ENCODE measurements around the gene MAT2B.

The MAT2B gene

DNA sequence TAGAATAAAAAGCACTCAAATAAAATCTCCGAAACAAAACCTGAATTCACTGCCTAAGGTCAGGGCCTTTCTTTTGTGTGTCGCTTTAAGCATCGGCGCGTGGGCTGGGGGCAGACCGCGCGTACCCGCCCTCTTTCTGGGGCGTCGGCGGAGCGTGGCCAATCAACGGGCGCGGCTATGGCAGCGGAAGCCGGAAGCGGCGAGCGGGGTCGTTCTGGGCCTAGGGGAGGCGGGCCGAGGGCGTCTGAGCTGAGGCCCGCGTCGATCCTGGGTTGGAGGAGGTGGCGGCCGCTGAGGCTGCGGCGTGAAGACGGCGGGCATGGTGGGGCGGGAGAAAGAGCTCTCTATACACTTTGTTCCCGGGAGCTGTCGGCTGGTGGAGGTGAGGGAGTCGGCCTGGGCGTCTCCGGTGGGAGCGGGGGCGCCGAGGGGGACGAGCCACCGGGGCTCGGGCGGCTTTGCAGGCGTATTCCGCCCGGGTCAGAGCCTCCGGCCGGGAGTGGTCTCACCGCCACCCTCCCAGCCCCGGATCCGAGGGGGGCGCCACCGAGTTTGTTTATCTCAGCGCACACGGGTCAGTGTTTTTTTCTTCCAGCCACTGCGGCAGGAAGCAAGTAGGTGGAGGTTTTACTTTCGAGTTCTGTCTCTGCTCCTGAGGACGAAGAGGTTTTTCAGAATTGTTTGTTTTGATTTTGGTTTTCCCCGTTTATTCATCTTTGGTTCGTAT is at the start of gene MAT2B:
TSS of gene MAT2B (plus strand) at position 252 of the 727 bp plus-strand sequence. CDS start at position 320, 68 bp downstream.
- peak; percentile 93 for FAIRE-seq

DNA sequence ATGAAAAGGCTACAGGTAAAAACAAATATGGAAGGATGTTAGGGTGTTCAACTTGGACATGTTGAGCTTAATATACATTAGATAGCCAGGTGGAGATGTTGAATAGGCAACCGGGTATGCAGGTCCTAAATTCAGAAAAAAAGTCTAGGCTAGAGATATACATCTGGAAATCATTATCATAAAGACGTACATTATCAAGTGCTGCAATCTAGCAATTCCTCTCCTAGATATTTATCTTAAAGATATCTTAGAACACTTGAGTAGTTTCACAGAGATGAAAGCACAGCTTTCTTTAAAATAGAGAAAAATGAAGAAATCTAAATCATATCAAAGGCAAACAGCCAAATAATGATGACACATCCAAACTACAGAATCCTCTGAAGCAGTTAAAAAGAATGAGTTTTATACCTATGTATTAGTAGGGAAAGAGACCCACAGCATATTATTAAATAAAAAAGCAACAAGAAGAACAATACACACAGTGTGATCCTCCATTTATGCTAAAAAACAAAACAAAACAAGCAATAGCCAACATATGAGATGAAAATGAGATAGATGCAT is 49.3 kb upstream of the MAT2B start:
- FAIRE-seq, result no peak

DNA sequence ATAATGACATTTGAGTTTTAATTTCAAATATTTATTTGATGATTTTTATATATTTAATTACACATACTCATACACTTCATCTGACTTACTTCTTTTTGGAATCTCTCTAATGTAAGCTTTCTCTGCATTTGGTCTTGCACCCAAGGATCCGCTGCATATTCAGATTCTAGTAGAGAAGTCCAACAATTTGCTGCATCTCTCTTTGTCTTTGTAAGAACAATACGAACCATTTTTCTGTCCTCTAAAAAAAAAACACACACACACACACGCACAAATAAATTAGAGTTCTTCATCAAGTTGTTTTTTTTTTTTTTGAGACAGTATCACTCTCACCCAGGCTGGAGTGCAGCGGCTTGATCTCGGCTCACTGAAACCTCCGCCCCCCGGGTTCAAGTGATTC is 48.6 kb upstream of the MAT2B start:
- no peak for FAIRE-seq

- FAIRE-seq, result no peak
Measured at GRCh38 chr5:163458778-163459385, 46.5 kb upstream of the MAT2B start.

GRCh38 chr5:163459462-163459818 is 46.0 kb upstream of the MAT2B start:
- no peak for FAIRE-seq

DNA sequence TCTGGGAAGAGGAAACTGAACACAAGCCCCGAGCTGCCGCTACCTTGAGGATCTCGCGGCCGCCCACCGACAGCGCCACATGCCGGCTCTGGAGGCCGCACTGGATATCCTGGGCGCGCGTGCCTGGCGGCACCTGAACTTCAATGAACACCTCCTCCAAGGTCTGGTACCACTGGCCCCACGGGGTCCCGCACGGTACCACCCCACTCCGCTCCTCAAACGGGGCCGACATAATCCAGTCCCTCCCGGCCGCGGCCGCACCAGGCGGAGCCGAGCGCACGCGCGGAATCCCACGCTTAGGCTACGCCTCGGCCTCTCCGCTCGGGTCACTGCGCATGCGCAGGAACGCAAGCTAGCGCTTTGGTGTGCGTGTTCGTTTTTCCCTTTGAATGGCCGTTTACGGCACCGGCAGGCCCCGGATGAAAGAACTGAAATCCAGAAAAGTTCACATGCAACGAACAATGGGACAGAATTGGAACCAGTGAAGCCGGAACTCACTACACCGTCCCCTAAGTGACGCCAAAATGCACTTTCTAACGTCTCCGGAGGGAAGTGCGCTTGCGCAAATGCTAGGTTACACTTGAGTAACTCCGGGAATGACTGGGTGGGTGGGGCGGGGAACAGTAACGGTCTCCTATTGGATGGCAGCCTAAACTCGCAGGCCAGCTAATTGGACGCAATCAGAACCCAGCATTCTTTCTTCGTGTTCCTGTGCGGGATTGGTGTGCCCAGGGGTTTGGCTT is 45.4 kb upstream of the MAT2B start, which contains the start of gene NUDCD2:
TSS of gene NUDCD2 (minus strand) at position 284 of the 743 bp plus-strand sequence. CDS start at position 232, 52 bp downstream.
- peak; percentile 86 for FAIRE-seq

DNA sequence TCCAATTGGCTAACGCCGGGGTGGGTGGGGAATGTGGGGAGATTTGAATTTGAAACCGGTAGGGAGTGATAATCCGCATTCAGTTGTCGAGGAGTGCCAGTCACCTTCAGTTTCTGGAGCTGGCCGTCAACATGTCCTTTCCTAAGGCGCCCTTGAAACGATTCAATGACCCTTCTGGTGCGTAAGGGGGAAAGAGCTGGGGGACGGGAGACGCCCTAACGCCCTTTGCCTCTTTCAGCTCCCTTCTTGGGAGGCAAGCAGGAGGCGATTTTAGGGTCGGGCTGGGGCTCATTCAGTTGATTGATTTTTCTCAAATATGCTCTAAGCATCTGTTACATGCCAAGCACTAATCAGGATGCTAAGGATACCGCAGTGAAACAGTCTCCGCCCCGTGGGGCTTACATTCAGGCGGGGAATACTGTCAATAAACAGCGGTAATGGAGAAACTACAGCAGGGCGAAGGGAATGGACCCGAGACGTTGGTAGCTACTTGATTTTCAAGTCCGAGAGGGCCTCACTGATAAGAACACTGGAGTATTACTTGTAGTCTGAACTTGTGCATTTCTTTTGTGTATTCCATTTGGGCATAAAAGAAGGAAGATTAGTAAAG is 44.8 kb upstream of the MAT2B start, which contains the start of gene HMMR:
TSS of gene HMMR (plus strand) at position 71 of the 610 bp plus-strand sequence. CDS start at position 132, 61 bp downstream.
- FAIRE-seq, result no peak

GRCh38 chr5:163463063-163463435 is 42.4 kb upstream of the MAT2B start:
- FAIRE-seq, result no peak

DNA sequence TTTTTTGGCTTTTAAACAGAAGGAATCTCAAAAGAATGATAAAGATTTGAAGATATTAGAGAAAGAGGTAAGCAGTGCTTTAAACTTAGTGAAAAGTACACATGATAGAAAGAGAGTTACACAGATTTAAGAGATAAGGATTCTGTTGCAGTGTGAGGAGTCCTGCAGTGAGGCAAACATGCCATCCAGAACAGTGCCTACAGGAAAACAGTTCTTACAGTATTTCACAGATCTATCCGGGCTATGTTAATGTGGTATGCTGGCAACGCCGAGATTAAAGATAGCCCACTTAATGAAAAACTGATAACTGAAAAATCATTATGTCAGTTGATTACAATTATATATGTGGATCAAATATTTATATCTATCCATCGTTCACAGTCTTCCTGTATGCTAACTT is 37.7 kb upstream of the MAT2B start:
- FAIRE-seq, result no peak

DNA sequence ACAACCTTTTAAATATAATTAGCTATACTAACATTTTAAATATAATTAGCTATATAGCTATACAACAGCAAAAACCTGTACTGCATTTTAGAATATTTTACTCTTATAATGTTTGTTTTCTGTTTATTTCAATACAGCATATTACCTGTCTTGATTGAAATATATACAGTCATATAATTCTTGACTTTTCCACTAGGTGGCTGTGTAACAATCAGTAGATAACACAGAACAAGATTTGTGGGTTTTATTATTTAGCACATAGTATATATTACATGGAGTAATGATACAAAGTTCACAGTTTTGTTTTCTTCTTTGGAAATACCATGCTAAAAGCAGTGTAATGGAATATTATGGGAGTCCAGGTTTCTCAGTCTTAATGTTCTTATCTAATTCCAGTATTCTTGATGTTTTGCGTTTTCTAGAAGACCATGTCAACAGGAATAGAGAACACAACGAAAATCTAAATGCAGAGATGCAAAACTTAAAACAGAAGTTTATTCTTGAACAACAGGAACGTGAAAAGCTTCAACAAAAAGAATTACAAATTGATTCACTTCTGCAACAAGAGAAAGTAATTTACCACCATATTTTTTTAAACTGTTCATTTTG is 31.7 kb upstream of the MAT2B start:
- peak; percentile 90 for FAIRE-seq

GRCh38 chr5:163475411-163475810 is 30.0 kb upstream of the MAT2B start:
- no peak for FAIRE-seq

DNA sequence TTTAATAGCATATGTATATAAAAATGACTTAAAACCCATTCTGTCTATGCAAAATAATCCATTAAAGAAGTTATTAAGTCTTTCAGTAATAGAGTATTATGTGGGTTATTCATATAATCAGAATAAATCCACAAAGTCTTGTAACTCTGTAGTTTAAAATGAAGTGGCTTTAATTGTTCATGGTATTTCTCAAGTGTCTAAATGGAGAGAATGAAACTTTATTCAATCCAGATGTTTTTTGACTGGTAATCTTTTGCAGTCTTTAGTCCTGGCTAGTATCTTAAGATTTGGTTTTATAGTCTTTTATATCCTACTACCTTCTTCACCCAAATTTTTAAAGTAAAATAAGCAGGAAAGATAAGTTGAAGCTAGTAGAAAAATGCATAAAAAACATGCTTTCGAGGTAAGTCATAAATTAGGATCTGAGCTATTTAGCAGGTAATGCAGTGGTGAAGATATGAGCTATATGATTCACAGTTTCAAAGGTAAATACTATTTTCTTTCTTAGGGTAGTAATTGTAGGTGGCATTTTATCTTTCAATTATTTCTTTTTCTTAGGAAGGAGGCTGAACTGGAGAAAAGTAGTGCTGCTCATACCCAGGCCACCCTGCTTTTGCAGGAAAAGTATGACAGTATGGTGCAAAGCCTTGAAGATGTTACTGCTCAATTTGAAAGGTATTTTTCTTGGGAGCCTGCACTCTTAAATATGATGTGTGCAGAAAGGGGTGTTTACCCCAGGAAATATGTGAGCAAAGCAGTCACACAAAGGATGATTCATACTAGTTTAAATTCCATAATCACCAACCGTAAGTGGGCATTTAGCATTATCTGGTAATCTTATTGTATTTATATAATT is 27.1 kb upstream of the MAT2B start:
- FAIRE-seq, result no peak

DNA sequence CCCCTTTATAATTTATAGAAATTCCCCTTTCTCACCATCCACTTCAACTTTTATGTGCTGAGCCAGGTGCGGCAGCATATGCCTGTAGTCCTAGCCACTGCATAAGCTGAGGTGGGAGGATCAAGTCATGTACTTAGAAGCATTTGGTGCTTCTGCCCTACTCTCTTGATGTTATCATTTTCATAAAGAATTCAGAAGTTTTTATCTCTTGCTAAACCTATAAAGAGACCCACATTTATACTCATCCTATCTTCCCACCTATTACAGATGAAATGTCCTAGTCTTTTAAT is 26.5 kb upstream of the MAT2B start:
- no peak for FAIRE-seq

GRCh38 chr5:163489055-163489744 is 16.2 kb upstream of the MAT2B start:
- no peak for FAIRE-seq

GRCh38 chr5:163489745-163490075 is 15.7 kb upstream of the MAT2B start:
- no peak for FAIRE-seq

DNA sequence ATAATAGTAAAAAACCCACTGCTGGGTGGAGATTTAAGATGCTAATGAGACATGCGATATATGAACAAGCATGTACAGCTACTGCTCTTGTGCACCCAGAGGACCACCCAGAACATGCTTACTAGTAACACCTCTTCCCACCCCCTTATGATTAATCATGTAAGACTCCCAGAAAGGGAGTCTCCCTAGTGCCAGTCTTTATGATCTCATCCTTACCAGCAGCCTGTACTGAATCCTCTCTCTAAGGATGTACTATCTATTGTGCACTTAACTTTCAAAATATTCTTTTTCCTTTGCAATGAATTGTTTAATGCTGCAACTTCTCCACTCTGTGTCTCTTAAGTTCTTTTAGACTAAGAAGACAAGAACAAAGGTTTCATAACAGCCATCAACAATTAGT is 9.1 kb upstream of the MAT2B start:
- FAIRE-seq, result no peak

DNA sequence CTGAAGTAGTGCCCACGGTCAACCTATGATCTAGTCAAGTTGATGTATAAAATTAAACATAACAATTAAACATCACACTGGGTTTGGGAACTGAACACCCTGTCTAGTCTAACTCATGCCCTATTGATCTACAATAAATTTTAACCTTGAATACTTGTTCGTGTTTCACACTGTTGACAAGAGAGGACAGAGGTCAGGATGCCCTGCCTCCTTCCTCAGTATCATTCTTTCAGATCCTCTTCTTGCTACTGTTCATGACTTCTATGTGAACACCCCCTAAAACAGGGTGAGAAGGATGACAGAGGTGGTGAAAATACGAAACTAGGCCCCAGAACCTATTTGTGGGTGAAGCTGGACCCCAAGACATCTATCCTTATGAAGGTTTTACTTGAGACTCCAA is 8.1 kb upstream of the MAT2B start:
- FAIRE-seq, result no peak

GRCh38 chr5:163498886-163499285 is 6.5 kb upstream of the MAT2B start:
- no peak for FAIRE-seq

DNA sequence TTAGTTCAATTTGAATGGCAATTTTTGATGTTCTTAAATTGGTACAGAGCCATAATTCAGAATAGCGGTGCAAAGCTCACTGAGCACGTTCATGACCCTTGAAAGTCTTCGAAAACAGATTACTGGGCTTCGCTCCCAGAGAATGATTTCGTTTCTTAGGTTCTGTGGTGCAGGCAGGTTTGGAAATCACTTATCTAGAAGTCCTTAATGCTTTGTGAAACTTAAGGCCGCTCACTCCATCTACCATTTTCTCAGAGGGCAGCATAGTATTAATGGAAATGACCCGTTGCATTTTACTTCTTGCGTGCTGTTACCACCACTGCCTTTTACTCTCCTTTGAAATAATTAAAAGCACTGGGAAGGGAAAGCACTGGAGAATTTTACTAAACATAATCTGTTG is 2.9 kb upstream of the MAT2B start:
- FAIRE-seq, result no peak

DNA sequence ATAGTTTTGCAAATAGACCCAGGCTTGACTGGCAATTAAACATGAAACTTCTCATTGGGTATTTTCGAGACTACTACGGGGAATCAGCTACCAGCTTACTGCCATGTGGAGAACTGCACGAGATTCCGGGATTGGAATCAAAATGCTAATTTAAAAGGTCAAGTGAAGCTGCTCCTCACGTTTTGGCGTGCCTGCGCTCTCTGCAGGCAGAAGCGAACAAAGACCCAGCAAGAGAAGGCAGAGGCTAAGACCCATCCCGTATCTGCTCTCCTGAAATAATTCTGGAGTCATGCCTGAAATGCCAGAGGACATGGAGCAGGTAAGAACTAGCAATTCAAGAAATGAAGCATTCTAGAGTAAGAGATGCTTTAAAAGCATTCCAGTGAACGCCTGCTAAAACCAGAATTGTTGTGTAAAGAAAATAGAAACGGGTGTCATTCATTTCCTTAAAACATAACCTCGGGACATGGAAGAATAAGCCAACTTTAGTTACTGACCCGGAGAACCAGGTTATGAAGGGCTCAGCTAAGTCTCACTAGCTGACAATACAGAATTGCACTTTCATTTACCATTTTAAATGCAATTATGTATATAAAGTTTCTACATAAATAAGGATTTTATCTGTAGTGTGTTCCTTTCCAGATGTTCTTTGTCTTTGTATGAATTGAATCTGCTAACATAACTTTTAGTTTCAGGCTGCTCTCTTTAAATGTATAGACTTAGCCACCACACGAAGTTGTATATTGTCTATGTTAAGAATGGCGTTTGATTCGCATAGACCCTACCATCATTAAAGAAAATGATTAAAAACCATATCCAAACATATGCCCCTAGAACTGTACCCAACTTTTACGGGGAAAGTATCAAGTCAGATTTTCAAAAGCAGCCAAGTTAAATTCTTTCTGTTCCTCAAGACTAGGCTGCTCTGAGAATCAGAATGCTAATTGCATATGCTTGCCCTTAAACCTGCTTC is 2.0 kb upstream of the MAT2B start:
- peak; percentile 74 for FAIRE-seq

All from G401.6 (cell line).